ENCODE results near the gene CGAS. TPM values are rescaled to one million over a fixed set of nuclear protein-coding genes. Genes with fewer than 3 reads are reported as not detected.
"Not testable (repeated sequence)": the region's sequence is repeated elsewhere in the genome, so short reads cannot be mapped to it uniquely, and the experiment has no call there.

Gene CGAS
- total RNA-seq, 4 donors from 2014 or later: 3.0 to 15.4 (median 10.1) TPM

GRCh38 chr6:73391675-73392074 is 60.4 kb downstream of the CGAS start:
- H3K36me3 ChIP-seq: no peaks in the 10 kb centered on the region
- WGBS, 2 donors: 49 to 92% methylated on average over 2 of the region's 2 CpGs
- intact Hi-C loops (cut with DNase I): no loop called here
- no peak for DNase-seq
- no peak overlapping the region for H3K27ac ChIP-seq
- no peaks in the 10 kb centered on the region for H3K27me3 ChIP-seq
- peaks cover 0 to 13% (median 2%) of the 10 kb centered on the region in 3 donors for H3K4me1 ChIP-seq
- H3K4me3 ChIP-seq: no peak overlapping the region
- TF ChIP-seq, protein P1, sequence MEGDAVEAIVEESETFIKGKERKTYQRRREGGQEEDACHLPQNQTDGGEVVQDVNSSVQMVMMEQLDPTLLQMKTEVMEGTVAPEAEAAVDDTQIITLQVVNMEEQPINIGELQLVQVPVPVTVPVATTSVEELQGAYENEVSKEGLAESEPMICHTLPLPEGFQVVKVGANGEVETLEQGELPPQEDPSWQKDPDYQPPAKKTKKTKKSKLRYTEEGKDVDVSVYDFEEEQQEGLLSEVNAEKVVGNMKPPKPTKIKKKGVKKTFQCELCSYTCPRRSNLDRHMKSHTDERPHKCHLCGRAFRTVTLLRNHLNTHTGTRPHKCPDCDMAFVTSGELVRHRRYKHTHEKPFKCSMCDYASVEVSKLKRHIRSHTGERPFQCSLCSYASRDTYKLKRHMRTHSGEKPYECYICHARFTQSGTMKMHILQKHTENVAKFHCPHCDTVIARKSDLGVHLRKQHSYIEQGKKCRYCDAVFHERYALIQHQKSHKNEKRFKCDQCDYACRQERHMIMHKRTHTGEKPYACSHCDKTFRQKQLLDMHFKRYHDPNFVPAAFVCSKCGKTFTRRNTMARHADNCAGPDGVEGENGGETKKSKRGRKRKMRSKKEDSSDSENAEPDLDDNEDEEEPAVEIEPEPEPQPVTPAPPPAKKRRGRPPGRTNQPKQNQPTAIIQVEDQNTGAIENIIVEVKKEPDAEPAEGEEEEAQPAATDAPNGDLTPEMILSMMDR (IDR thresholded peaks at IDR 0.05): no peak
- TF ChIP-seq POLR2A (IDR thresholded peaks at IDR 0.05): no peak
- H3K9me3 ChIP-seq: no peaks in the 10 kb centered on the region

DNA sequence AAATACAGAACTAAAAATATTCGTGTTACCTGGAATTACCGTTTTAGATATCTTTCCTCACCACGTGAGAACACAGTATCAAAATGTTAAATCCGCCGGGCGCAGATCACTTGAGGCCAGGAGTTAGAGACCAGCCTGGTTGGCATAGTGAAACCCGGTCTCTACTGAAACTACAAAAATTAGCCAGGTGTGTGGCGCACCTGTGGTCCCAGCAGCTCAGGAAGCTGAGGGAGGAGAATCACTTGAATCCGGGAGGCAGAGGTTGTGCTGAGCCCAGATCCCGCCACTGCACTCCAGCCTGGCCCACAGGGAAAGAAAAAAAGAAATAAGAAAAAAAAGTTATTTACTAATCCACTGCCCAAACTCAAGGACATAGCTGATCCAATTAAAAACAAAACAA is 62.2 kb downstream of the CGAS start:
- Histone ChIP-seq H3K36me3 (no peaks in the 10 kb centered on the region), H3K27me3 (no peaks in the 10 kb centered on the region), H3K4me1 (peaks cover 0 to 13% (median 2%) of the 10 kb centered on the region in 3 donors), H3K27ac (no peak overlapping the region), H3K9me3 (no peaks in the 10 kb centered on the region), H3K4me3 (no peak overlapping the region)
- intact Hi-C loops (cut with DNase I): no loop called here
- DNase-seq: no peak
- no peak for TF ChIP-seq POLR2A (IDR thresholded peaks at IDR 0.05)
- TF ChIP-seq, protein P1 (IDR thresholded peaks at IDR 0.05): no peak
- 84 to 90% methylated on average over 10 of the region's 10 CpGs for WGBS, 2 donors

GRCh38 chr6:73388800-73389512 is 63.1 kb downstream of the CGAS start:
- H3K27ac ChIP-seq: peak overlapping the region; percentile 21 to 73 (median 57)
- H3K4me1 ChIP-seq: peaks cover 0 to 13% (median 2%) of the 10 kb centered on the region in 3 donors
- 1 to 2% methylated on average over 4 to 12 of the region's 38 CpGs for WGBS, 2 donors
- DNase-seq: no peak
- H3K9me3 ChIP-seq: no peaks in the 10 kb centered on the region
- intact Hi-C loops (cut with DNase I): no loop called here
- H3K27me3 ChIP-seq: no peaks in the 10 kb centered on the region
- H3K4me3 ChIP-seq: peak overlapping the region; percentile 39 to 67 (median 54)
- no peaks in the 10 kb centered on the region for H3K36me3 ChIP-seq
- no peak for TF ChIP-seq POLR2A (IDR thresholded peaks at IDR 0.05)
- TF ChIP-seq, protein P1 (IDR thresholded peaks at IDR 0.05): peak in 5 of 6 experiments; percentile 37 to 67 (median 60)

DNA sequence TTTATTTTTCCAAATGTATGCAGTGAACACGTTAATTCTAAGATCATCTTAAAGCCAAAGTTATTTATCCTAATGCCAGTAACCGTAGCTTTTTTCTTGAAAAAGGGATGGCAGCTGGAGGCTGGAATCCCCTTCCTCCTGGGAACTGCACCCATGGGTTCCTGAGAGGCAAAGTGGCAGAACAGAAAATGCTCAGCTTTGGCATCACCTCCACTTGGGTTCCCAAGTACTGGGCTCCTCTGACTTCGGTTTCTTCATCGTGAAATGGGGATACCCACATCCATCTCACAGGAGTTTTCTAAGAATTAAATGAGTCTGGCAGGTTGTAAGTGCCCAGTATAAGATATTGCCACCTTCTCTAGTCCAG is 63.7 kb downstream of the CGAS start:
- Histone ChIP-seq H3K4me1 (peaks cover 0 to 13% (median 2%) of the 10 kb centered on the region in 3 donors), H3K36me3 (no peaks in the 10 kb centered on the region), H3K9me3 (no peaks in the 10 kb centered on the region), H3K27me3 (no peaks in the 10 kb centered on the region), H3K27ac (peak overlapping the region; percentile 21 to 73 (median 57)), H3K4me3 (peak overlapping the region; percentile 39 to 67 (median 54))
- DNase-seq: no peak
- 24 to 27% methylated on average over 4 of the region's 4 CpGs for WGBS, 2 donors
- TF ChIP-seq, protein P1 (IDR thresholded peaks at IDR 0.05): no peak
- TF ChIP-seq POLR2A (IDR thresholded peaks at IDR 0.05): no peak
- intact Hi-C loops (cut with DNase I): no loop called here

GRCh38 chr6:73382462-73383113 is 69.5 kb downstream of the CGAS start:
- Histone ChIP-seq H3K4me1 (no peaks in the 10 kb centered on the region), H3K36me3 (no peaks in the 10 kb centered on the region), H3K27me3 (no peaks in the 10 kb centered on the region), H3K9me3 (no peaks in the 10 kb centered on the region), H3K4me3 (no peak overlapping the region), H3K27ac (no peak overlapping the region)
- 68 to 73% methylated on average over 6 of the region's 6 CpGs for WGBS, 2 donors
- TF ChIP-seq, protein P1 (IDR thresholded peaks at IDR 0.05): no peak
- TF ChIP-seq POLR2A (IDR thresholded peaks at IDR 0.05): no peak
- DNase-seq: no peak
- intact Hi-C loops (cut with DNase I): no loop called here

DNA sequence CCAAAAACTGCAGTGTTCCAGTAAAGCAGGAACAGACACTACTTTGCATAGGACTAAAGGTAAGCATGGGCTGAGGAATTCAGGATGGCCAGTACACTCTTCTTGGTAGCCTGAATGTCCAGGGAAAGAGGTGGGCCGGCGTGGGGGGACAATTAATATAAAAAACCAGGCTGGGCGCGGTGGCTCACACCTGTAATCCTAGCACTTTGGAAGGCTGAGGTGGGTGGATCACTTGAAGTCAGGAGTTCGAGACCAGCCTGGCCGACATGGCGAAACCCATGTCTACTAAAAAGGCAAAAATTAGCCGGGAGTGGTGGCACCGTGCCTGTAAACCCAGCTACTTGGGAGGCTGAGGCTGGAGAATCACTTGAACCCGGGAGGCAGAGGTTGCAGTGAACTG is 70.6 kb downstream of the CGAS start:
- DNase-seq; H3K9me3 ChIP-seq; H3K36me3 ChIP-seq; H3K4me1 ChIP-seq; H3K27ac ChIP-seq; H3K27me3 ChIP-seq; intact Hi-C loops (cut with DNase I); H3K4me3 ChIP-seq: not testable (repeated sequence)
- 88 to 93% methylated on average over 10 of the region's 10 CpGs for WGBS, 2 donors

Data from esophagus squamous epithelium (tissue), 5 donors.